ENCODE data around the gene RTP2.
A peak's percentile ranks its signal among the peaks of the same experiment; 100 is the strongest.

RTP2 gene

DNA sequence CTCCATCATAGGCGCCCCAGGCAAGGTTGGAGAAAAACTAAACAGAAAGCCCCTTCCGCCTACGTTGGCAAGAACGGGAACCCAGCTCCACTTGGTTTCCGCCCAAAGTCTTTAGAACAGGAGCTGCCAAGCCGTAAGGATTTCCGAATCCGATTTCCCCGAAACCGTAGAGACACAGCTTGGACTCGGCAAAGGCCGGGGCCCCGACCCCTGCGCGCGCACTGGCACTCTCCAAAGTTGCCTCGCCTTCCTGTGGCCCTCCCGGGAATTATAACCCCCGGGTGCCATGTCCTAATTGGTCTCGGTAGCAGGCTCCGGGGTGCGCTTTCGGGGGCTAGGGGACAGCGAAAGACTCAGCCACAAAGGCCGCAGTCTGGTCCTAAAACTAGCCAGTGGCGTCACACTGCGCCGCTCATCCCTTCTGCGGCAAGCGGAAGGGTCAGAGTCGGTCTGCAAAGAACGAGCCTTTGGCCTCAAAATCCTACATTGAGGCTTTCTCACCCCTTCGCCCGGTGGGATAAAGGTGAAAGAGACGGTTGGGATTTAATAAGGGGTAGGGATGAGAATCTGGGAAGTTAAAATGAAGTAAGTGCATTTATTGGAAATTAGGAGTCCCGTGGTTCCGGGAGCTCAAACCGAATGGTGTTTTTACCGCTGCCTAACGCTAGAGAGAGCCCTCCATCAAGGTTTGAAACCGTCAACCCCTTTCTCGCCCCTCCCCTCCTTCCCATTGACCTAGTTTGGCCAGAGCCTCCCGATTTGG lies 36.2 kb upstream of the RTP2 start:
- DNase-seq (ENCODE audit: low read depth), result peak; percentile 61

DNA sequence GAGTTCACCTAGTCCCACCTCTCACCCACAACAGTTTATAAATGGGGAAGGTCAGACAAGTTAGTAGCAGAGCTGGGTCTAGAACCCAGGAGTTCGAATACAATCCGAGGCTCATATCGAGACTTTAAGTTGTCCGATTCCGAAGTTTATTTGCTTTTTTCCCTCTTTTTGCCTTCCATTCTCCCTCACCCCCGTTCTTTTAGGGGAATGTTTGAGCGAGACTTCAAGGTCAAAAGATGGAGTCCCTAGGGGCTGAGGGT lies 35.6 kb upstream of the RTP2 start:
- DNase-seq (ENCODE audit: low read depth), result no peak

DNA sequence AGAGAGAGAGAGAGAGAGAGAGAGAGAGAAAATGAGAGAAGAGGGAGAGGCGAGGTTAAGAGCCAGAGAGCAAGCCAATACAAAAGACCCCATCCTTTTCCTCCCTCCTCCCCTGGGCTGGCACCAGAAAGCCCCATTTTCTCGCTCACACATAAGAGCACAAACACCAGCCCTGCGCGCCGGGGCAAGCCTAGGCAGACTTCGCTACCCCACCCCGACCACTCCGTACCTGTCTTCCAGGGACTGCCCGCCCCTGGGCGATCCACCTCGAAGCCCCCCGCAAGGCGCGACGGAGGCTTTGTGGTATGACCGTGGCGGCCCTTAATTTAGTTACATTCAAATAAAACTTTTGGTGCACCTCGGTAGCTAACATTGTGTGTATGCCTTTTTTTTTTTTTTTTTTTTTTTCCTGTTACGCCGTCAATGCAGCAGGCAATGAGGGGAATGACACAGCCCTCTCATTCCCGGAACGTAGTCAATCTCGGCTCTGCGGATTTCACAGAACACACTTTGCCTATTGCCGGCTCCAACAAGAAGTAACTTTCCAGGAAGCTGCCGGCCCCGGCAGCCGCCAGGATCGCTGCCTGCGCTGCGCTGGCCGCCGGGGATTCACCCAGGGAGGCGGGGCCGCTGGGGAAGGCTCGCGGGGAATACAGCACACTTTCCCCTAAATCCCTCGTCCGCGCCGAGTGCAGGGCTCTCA lies 35.2 kb upstream of the RTP2 start:
- peak; percentile 46 for DNase-seq (ENCODE audit: low read depth)

DNA sequence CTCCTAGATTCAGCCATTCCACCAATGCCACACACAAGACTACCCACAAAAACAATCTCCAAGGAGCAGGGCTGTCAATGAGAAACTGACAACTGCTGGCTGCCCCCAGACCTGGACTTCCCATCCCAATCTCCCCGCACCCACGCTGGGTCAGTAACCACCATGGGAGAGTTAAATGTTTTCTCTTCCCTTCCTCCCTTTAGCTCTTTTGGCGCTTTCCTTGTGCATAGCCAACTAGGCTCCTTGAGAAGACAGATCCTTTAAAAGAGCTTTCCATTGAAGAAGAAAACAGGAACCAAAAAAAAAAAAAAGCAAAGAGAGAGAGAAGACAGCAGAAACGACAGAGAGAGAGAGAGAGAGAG lies 34.6 kb upstream of the RTP2 start:
- DNase-seq (ENCODE audit: low read depth), result no peak

DNA sequence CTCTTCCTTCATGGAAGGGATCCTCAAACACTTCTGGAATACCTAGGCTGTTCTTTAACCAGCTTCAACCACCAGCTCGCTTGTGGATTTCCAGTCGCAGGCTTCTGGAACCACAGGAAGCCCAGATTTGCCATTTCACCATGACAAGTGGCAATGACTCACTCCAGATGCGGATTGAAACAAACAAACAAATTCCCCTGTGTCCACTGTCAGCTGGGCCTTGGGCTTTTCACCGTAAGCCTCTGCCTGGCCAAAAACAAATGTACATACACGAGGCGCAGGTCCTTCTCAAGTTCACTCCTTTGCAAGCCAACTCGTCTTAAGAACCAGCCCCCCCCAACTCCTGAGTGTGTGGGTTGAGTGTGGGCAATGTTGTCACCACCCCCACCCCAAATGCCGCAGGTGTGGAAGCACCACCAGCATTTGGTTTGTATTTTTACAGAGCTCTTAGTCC lies 34.1 kb upstream of the RTP2 start:
- no peak for DNase-seq (ENCODE audit: low read depth)

DNA sequence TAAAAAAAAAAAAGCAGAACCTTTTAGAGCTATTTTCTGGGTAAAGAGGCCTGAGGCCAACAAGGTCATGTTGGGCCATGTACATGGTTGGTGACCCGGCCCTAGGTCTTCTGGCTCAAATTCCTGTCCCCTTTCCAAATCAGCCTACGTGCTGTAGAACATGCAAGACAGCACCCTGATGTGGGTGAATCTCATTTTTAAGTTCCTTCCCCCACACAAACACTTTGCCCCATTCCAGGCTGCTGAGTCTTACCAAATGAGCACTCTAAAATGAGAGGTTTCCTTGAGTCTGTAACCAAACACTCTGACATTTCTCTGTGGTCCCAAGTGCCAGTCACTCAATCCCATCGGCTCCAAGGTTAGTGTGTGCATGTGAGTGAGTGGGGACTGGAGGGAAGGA lies 33.5 kb upstream of the RTP2 start:
- no peak for DNase-seq (ENCODE audit: low read depth)

DNA sequence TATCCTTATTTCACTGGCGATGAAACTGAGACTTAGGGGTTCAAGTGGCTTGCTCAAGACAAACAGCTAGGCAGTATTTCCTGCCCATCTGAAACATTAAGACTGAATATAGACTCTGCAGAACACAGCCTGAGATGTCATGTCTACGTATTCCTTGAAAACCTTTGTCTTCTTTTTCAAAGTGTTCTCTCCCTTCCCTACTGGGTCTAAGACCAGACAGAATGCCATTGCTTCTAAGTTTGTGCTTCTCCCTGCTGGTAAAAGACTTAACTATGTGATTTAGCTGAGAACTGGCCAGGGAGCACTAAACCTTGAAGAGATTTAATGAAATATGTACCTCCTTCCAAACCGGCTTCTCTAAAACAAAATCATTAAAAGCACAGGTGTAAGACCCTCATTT lies 33.0 kb upstream of the RTP2 start:
- no peak for DNase-seq (ENCODE audit: low read depth)

DNA sequence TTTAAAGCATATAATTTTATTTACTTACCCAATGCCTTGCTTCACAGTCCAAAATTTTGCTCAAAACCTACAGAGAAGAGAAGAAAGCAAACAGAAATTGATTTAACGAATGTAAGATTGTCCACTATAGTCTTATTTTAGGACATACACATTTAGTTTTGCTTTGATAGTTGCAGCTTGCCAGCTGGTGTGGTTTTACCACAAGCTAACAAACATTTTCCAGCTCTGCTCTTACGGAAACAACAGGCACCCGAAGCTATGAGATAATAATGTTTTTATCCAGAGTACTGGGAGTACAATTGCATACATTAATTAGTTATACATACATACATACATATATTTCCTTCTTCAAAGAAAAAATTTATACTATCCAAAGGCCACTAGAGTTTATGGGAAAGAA lies 32.5 kb upstream of the RTP2 start:
- no peak for DNase-seq (ENCODE audit: low read depth)

DNA sequence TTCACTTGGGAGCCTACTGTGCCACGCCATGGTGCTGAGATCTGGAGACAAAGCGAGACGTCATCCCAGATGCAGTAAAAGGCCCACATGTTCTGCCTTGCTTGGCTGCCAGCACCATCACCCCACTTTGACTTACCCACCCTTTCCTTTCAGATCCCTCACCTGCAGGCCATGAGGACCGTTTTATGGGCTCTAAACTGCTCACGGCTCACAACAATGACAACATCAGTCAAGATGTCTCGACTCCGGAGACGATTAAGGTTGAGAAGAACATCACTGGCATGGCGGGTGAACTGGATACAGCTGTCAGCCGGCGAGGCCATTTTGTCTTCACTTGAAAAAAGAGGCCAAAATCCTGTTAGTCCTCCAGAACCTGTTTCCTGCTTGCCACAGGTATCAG lies 31.0 kb upstream of the RTP2 start:
- DNase-seq (ENCODE audit: low read depth), result no peak

DNA sequence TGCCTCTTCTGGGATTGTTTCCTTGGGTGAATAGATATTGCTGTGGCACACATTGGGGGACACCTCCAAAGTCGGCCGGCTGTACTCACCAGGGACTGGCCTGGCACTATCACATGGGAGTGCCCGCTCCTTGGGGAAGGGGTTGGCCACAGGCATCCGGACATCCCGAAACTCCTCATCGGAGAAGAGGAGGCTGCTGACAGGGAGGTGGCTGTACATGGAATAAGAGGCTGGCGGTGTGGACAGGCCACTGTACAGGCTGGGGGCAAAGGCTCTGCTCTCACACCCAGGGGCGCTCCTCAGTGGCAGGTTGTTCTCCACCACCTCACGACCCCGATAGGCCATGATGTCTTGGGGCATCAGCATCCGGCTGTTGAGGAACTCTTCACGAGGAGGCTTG lies 27.2 kb upstream of the RTP2 start:
- no peak for DNase-seq (ENCODE audit: low read depth)

DNA sequence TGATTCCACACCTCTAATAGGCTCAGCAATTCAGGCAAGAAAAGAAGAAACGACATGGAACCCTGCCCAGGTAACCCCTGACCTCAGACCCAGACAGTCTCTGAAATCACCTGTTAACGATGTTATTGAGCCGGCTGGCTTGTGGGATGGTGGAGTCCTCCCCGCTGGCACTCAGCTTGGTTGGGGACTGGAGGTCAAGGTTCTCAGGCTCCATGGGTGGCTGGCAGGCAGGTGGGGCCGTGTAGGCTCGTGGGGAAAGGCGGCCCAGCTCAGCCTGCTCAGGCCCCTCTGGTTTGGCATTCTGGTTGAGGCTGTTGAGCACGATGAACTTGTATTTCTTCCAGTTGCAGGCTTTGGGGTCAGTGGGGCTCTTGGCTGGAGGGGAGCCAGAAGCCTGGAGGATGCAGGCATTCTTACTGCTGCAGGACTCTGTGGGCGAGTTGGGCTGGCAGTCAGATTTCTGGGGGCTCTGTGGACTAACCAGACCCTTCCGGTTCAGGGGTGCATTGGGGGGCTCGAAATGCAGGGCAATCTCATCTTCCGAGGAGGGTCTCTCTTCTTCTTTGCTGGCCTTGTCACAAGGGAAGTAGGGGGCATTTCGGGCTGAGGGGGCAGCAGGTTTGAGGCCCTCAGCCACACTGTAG lies 26.7 kb upstream of the RTP2 start:
- no peak for DNase-seq (ENCODE audit: low read depth)

DNA sequence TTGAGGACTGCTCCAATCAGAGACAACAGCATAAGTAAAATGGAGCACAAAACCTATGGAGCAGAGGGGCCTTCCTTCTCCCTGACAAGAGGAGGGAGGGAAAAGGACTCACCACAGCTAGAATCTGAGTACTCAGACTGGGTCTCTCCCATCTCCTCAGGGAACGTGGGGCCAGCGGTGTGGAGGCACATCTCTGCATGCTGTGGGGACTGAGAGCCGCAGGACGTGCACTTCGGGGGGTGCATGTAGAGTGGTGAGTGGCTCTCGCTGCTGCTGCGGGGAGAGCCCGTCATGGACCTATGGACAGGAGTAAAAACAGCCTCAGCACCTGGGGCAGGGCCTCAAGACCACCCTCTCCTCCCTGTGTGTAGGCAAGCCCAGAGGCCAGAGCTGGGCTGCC lies 25.9 kb upstream of the RTP2 start:
- no peak for DNase-seq (ENCODE audit: low read depth)

DNA sequence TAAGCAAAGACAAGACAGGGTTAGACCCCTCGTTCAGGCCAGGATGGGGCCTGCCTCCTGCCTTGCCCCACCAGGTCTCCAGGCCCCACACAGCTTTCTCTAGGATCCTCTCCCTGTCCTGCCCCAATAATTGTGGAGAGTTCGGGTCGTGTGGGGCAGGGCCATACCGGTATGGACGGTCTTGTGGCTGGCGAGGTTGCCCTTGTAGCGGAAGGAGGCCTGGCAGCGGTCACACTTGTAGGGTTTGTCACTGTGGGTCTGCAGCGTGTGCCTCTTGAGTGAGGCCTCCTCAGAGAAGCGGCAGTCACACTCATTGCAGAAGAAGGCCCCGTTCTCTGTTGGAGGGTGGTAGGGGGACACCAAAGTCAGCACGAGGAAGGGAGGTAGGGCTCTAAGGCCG lies 24.2 kb upstream of the RTP2 start:
- no peak for DNase-seq (ENCODE audit: low read depth)

DNA sequence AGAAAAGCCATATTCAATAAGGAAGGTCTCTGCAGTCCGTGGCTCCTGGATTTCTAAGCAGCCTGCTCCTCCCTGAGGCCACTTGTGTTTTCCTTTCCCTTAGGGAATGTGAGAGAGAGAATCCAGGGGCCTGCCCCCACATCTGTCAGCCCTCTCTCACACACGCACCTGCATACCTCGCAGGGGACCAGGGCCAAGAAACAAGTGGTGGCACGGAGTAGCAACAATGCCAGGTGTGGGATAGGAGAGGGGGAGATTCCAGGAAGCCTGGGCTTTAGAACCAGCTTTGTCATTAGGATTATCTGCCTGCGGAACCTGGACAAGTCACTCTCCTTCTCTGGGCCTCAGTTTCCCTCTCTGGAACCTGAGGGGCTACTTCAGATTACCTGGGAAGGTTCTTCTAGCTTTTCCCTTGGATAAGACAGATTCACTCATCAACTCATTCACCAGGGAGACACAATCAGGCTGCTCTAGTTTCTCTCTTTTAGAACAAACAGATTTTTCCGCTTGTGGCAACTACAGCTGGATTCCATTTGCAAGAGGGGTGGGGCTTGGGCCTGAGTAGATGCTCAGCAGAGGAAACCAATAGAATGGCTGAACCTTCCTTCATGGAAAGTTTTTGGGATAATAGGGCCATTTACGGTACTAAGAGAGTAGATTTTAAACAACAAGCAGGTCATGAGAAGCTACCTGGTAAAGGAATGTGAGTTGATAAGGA lies 23.5 kb upstream of the RTP2 start:
- DNase-seq (ENCODE audit: low read depth), result no peak

DNA sequence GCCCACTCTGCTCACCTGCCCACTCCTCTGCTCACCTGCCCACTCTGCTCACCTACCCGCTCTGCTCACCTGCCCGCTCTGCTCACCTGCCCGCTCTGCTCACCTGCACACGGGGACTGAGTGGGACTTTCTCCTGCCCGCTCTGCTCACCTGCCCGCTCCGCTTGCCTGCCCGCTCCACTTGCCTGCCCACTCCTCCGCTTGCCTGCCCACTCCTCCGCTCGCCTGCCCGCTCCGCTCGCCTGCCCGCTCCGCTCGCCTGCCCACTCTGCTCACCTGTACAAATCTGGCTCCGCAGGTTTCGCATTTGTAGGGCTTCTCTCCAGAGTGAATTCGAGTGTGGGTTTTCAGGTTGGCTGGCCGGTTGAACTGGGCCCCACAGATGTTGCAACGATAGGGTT lies 22.9 kb upstream of the RTP2 start:
- DNase-seq (ENCODE audit: low read depth), result no peak

DNA sequence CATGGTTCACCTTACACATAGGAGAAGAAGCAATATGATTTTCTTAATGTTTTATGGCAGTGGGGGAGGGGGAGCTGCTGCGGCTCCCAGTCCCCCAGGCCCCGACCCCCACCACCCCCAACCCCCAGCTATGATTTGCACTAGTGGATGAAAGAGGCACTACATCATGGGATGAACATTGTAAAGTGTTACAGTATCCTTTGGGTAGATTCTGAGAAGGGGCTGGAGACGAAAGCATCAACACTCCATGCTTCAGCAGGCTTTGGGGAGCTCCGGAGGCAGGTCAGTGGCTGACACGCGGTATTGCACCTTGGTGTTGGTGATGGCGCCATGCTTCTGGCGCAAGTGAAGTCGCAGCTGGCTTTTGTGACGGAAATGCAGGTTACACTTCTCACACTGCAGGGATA lies 19.9 kb upstream of the RTP2 start:
- no peak for DNase-seq (ENCODE audit: low read depth)

DNA sequence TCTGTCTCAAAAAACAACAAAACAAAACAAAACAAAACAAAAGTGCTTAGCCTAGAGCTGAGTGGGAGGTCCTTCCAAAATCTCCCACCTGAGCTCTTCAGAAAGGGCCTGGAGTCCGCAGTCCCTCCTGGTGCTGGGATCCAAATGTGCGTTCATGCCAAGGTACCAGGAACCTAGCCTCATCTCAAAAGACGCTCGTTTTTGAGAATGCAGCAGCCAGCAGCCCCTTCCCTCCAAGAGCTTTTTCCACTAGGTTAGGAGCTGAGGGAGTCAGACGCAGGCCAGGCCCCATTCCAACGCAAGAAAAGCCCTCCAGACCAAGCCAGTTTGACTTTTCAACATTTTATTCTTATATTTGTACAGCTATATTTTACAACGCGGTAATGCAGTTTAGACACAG lies 18.7 kb upstream of the RTP2 start:
- DNase-seq (ENCODE audit: low read depth), result no peak

DNA sequence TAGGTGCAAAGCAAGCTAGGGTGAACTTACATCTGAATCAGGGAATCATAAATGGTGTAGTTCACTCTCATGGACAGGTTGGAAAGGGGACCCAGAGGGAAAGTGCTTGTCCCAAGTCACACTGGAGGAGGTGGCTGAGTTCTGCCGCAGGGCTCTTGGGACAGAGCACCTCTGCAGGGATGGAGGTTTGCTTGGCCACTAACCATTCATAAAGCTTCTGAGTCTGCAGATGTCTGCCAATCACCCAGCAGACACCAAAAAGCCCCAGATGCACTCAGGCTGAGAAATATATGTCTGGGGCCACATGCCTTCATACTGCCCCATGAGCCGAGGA lies 17.9 kb upstream of the RTP2 start:
- no peak for DNase-seq (ENCODE audit: low read depth)

DNA sequence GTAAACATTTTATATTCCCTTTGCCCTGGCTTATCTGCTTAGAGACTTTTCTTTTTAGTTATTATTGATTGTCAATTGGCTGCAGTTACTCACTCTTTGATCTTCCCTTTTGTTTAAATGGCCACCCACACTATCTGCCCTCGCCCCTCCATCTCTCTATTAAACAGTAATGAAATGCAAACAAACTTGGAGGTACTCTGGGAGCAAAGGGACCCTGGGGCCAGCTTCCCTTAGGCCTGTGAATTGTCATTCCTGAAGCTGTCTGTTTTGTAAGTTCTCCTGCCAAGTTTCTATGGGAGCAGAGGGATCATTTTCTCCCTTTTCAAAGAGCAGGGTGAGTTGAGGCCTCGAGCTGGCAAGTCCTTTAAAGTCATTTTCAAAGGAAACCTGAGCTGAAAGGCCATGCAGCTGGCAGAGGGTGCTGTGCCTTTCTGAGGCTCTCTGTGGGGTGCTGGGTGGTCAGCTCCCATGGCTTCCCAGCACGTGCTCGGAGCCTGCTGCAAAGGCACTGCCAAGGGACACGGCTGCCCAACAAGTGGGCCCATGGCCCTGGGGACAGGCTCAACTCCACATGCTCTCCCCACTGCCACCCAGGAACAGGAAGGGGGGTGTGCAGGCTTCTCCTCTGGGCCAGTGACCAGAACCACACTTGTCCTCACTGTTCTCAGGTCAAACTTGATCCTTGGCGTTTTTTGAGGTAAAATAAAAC lies 17.4 kb upstream of the RTP2 start:
- DNase-seq (ENCODE audit: low read depth), result no peak

DNA sequence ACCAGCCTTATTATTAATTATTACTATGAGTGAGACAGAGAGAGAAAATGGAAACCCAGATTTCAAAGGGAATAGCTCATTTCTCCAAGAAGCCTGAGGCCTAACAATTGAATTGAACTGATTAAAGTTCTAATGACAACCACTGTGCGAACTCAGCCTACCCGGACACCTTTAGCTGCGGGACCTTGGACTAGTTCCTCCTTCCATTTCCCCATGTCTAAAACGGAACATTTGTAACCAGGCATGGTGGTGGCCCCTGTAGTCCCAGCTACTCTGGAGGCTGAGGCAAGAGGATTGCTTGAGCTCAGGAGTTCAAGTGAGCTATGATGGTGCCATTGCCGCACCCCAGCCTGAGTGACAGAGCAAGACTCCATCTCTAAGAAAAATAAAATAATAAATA lies 16.4 kb upstream of the RTP2 start:
- DNase-seq (ENCODE audit: low read depth), result no peak

DNA sequence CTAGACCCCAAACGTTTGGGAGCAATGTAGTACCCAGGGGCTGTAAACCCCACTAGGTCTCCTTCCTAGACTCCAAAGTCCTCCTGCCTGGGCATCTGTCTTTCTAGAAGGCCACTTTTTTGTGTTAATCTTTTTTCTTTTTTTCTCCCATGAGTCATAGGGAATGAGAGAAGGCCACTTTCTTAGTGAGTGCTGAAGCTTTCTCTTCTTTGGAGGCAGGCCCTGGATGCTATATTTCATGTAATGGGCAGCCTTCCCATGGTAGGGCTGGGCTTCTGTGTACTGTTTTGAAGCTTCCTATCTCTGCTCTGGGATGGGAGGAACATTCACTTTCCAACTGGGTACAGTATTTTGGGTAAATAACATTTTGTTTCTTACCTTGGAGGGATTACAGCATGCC lies 15.2 kb upstream of the RTP2 start:
- no peak for DNase-seq (ENCODE audit: low read depth)

DNA sequence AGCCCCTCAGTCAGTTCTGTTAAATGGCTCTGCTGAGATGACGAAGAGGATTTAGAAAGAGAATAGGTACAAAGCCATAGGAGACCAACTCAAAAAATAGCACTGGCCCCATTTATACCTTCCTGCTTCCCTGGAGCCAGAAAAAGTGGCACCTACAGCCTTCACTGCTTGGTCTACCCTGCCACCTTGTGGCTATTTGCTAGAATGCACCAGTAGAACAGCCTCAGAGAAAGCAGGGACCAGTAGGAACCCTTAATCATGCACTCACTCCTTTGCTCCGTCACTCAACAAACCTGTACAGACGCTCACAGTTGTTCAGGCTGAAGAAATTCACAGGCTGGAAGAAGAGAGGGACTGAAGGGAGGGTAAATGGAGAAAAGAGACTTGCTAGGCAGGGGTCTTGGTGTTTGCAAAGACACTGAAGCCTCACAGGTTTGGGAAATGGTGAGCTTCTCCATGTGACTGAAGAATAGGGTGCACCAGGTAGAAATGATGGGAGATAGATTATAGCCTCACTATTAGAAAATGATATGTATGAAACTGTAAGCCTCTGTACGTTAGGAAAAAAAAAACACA lies 12.1 kb upstream of the RTP2 start:
- DNase-seq (ENCODE audit: low read depth), result peak; percentile 54
